SJSA1 (cell line): ENCODE results near the gene MAFF. TPM values are rescaled to one million over a fixed set of nuclear protein-coding genes. Genes with fewer than 3 reads are reported as not detected.
"Not testable (repeated sequence)": the region's sequence is repeated elsewhere in the genome, so short reads cannot be mapped to it uniquely, and the experiment has no call there.

Experiments
- DNase-seq, 2 experiments: peaks; one replicate each; pipeline ENCODE4 v3.0.0-alpha.2; 2015 to 2020; ENCODE audit warnings: low spot score in 2 of 2, low read depth in 1 of 2
- H3K27ac ChIP-seq: fragments of 250-450 bp; sonication (Bioruptor Pico); 2 replicates; pipeline ENCODE4 v1.5.1; 2020; ENCODE audit warnings: mild to moderate bottlenecking, moderate library complexity
- H3K27me3 ChIP-seq: fragments of 250-450 bp; sonication (Bioruptor Pico); replicated peaks from 2 replicates; pipeline ENCODE4 v1.5.1; 2020; ENCODE audit warnings: mild to moderate bottlenecking, moderate library complexity
- H3K36me3 ChIP-seq: fragments of 250-450 bp; sonication (Bioruptor Pico); 2 replicates; pipeline ENCODE4 v1.5.1; 2020; ENCODE audit warnings: mild to moderate bottlenecking
- H3K4me1 ChIP-seq: fragments of 250-450 bp; sonication (Bioruptor Pico); replicated peaks from 2 replicates; pipeline ENCODE4 v1.6.1; 2021; ENCODE audit warnings: mild to moderate bottlenecking
- H3K4me3 ChIP-seq: fragments of 250-450 bp; sonication (Bioruptor Pico); 2 replicates; pipeline ENCODE4 v1.5.1; 2020; ENCODE audit warnings: mild to moderate bottlenecking
- H3K9me3 ChIP-seq: fragments of 250-450 bp; sonication (Bioruptor Pico); replicated peaks from 2 replicates; pipeline ENCODE4 v1.5.1; 2020; ENCODE audit warnings: mild to moderate bottlenecking
- total RNA-seq: library from RNA; depleted of rRNA; stranded (reverse); fragments of >200 nt; shearing (Covaris generic); gene quantifications from 2 replicates; pipeline ENCODE4 v1.2.3, GENCODE V29; 2014

MAFF gene
- total RNA-seq, 1 experiment from 2014 or later, result 52.1 TPM

GRCh38 chr22:38232196-38232595 lies 30.4 kb downstream of the MAFF start:
- Histone ChIP-seq H3K9me3 (no peaks in the 10 kb centered on the region), H3K36me3 (peaks cover 78% of the 10 kb centered on the region), H3K27ac (no peak overlapping the region), H3K4me1 (peaks cover 29% of the 10 kb centered on the region), H3K27me3 (no peaks in the 10 kb centered on the region), H3K4me3 (no peak overlapping the region)
- no peak for DNase-seq

DNA sequence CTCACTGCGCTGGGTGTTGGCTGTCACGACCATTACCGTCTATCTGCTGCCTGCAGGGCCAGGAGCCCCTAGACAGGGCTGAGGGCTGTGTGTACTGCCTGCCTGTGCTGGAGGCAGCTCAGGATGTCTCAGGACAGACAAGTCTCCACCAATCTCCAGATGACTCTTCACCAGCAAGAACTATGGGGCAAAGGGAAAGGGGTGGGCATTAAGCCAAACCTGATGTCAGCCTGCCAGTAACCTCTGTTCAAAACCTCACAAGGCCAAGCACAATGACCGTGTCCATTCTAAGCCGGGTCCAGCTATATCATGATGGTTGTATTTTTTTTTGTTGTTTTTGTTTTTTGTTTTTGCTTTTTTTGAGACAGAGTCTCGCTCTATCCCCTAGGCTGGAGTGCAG lies 31.6 kb downstream of the MAFF start:
- Histone ChIP-seq H3K27me3 (no peaks in the 10 kb centered on the region), H3K36me3 (peaks cover 73% of the 10 kb centered on the region), H3K4me3 (no peak overlapping the region), H3K4me1 (peaks cover 20% of the 10 kb centered on the region), H3K9me3 (no peaks in the 10 kb centered on the region), H3K27ac (no peak overlapping the region)
- DNase-seq, result no peak

DNA sequence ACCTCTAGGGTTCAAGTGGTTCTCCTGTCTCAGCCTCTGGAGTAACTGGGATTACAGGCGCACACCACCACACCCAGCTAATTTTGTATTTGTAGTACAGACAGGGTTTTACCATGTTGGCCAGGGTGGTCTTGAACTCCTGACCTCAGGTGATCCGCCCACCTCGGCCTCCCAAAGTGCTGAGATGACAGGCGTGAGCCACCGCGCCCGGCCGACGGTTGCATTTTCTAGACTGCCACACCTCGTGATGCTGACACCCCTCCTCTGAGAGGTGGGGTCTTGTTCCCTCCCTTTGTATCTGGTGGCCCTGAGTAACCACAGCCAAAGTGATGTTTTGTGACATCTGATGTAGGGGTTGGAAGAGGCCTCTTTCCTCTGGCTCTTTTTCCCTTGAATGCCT lies 32.1 kb downstream of the MAFF start:
- H3K27me3 ChIP-seq, DNase-seq, H3K4me3 ChIP-seq, H3K9me3 ChIP-seq, H3K27ac ChIP-seq: not testable (repeated sequence)
- Histone ChIP-seq H3K36me3 (peaks cover 75% of the 10 kb centered on the region), H3K4me1 (peaks cover 21% of the 10 kb centered on the region)

GRCh38 chr22:38235240-38235850 lies 33.6 kb downstream of the MAFF start:
- H3K4me1 ChIP-seq, result peaks cover 28% of the 10 kb centered on the region
- H3K4me3 ChIP-seq, result no peak overlapping the region
- no peak overlapping the region for H3K27ac ChIP-seq
- H3K36me3 ChIP-seq, result peaks cover 76% of the 10 kb centered on the region
- H3K27me3 ChIP-seq, result no peaks in the 10 kb centered on the region
- DNase-seq, result no peak
- no peaks in the 10 kb centered on the region for H3K9me3 ChIP-seq

DNA sequence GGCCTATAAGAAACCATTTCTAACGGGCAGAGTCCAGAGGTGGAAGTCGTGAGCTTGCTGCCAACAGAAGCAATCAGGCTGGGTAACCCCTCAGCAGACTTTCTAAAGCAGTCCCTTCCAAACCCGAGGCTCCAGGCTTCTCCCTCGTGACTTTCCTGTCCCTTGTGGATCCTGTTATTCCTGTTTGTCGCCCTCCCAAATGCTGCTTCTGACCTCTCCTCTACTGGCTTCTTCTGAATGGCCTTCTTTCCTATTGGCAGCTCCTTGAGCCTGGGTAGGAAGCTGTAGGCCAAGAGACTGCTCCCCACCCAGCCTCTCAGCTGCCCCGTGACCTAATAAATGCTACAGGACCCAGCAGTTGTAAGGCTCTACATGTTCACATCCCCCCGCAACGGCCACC lies 35.0 kb downstream of the MAFF start:
- no peaks in the 10 kb centered on the region for H3K27me3 ChIP-seq
- H3K4me1 ChIP-seq, result peaks cover 35% of the 10 kb centered on the region
- no peak overlapping the region for H3K4me3 ChIP-seq
- H3K36me3 ChIP-seq, result peaks cover 62% of the 10 kb centered on the region
- no peak for DNase-seq
- no peaks in the 10 kb centered on the region for H3K9me3 ChIP-seq
- H3K27ac ChIP-seq, result no peak overlapping the region

GRCh38 chr22:38238519-38239071 lies 36.8 kb downstream of the MAFF start:
- Histone ChIP-seq H3K27ac (peak overlapping the region; percentile 91), H3K27me3 (no peaks in the 10 kb centered on the region), H3K4me3 (no peak overlapping the region), H3K9me3 (no peaks in the 10 kb centered on the region), H3K4me1 (peaks cover 48% of the 10 kb centered on the region), H3K36me3 (peaks cover 59% of the 10 kb centered on the region)
- no peak for DNase-seq

DNA sequence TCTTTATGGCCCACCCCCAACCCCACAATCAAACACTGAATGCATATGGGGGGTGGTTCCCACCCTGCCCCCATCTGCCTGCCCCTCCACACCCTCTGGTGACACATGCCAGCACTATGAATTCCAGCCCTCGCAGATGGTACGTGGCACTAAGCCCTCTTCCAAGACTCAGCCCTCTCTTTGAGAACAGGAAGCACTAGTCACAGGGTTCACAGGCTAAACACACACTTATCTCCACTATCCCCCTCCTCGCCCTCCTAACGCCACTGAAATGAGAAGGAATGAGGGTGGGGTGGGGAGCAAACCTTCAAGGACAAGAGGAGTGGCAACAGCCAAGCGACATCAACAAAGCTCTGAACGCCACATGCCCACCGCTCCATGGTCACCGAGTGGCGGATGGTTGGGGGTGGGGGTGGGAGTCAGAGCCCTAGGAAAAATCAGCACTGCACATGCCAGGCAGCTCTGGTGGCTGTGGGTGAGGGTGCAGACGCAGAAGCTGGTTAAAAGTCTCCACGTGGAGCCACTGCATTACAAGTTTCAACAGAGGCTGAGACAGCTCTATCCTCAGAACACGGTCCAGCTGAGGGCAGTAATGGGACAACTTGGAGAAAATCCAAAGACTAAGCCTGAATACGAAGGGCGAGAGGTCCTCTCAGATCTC lies 37.4 kb downstream of the MAFF start:
- peaks cover 59% of the 10 kb centered on the region for H3K36me3 ChIP-seq
- no peaks in the 10 kb centered on the region for H3K9me3 ChIP-seq
- peak overlapping the region; percentile 91 for H3K27ac ChIP-seq
- H3K4me1 ChIP-seq, result peaks cover 52% of the 10 kb centered on the region
- peak; percentile 91 to 92 for DNase-seq
- no peak overlapping the region for H3K4me3 ChIP-seq
- no peaks in the 10 kb centered on the region for H3K27me3 ChIP-seq

DNA sequence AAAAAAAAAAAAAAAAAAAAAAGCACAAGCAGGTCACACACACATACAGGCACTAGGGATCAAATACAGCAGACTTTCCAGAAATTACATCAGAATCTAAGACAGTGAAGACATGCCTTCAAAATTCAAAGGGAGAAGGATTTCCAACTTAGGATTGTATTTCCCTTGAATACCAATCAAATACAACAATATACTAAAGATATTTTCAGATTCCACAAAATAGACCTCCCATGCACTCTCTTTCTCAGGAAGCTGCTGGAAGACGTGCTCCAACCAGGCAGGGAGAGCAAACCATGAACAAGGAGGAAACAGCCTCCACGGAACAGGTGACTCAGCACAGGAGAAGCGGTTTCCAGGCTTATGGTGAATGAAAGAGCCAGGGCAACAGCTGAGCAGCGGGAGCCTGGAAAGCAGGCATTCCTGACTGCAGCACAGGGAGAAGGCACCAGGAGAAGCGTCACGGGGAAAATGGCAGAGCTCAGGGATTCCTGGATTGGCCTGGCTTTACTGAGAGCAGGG lies 39.0 kb downstream of the MAFF start:
- peaks cover 52% of the 10 kb centered on the region for H3K4me1 ChIP-seq
- no peak overlapping the region for H3K4me3 ChIP-seq
- peak overlapping the region; percentile 91 for H3K27ac ChIP-seq
- DNase-seq, result peak; percentile 92
- no peaks in the 10 kb centered on the region for H3K27me3 ChIP-seq
- no peaks in the 10 kb centered on the region for H3K9me3 ChIP-seq
- peaks cover 50% of the 10 kb centered on the region for H3K36me3 ChIP-seq

DNA sequence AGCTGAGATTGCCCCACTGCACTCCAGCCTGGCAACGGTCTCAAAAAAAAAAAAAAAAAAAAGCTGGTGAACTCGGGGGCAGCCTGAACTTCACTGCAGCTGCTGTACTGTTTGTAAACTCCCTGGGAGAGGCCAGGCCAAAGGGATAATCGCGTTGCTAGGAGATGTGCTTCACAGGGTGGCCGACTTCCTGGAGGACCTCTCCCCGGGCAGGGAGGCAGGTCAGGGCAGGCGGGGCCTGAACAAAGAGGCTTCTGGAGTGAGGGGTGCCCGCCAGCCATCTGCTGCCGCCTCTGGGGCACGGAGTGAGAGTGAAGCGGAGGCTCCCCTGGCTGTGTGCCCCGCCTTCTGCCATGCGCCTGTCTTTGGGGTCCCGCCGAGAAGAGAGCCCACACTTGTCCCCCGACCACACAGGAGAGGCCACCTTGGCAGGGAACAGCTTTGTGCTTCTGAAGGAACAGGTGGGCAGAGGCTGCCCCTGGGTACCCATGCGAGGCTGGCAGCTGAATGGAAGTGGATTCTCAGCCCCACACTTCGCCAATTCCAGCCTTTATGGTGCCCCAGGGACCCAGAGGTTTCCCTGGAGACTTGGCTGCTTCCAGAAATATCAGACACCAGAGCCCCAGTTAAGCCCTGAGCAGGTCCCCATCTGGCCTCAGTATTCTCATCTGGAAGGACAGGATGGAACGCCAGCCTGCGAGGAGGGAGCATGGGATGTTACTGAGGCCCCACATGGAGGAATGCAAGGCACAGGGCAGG lies 41.4 kb downstream of the MAFF start:
- peak; percentile 44 to 67 for DNase-seq
- Histone ChIP-seq H3K4me3 (no peak overlapping the region), H3K27me3 (no peaks in the 10 kb centered on the region), H3K36me3 (peaks cover 52% of the 10 kb centered on the region), H3K27ac (no peak overlapping the region), H3K4me1 (peaks cover 51% of the 10 kb centered on the region), H3K9me3 (no peaks in the 10 kb centered on the region)

GRCh38 chr22:38244106-38244505 lies 42.3 kb downstream of the MAFF start:
- no peak for DNase-seq
- H3K27me3 ChIP-seq, result no peaks in the 10 kb centered on the region
- peaks cover 42% of the 10 kb centered on the region for H3K4me1 ChIP-seq
- no peaks in the 10 kb centered on the region for H3K9me3 ChIP-seq
- no peak overlapping the region for H3K27ac ChIP-seq
- no peak overlapping the region for H3K4me3 ChIP-seq
- peaks cover 47% of the 10 kb centered on the region for H3K36me3 ChIP-seq

DNA sequence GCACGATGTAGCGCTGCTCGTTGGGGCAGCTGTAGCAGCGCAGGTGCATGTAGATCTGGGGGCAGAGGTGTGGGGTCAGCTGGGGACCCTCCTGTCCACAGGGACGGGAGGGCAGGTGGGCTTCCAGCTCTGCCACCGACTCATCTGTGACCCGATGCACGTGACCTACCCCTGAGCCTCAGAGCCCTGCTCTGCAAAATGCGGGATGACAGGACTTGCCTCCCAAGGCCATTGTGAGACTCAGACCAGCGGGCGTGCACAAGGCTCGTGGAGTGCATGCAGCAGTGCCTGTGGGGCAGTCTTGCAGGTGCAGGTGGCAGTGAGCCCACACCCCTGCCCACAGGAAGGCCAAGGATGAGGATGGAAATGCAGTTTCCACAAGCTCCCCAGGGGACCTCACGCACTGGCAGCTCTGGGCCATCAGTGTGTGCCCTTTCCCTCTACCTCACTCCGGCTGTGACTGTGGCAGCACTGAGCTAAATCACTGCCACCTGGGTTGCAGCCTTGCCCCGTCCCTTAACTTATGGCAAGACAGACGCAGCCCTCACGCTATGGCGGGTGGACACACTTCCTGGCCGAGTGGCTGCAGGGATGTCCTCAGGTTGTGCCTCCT lies 44.4 kb downstream of the MAFF start:
- H3K9me3 ChIP-seq, result no peaks in the 10 kb centered on the region; the same call in 1 of the 2 replicates
- no peak overlapping the region for H3K27ac ChIP-seq
- no peaks in the 10 kb centered on the region for H3K27me3 ChIP-seq
- H3K4me3 ChIP-seq, result no peak overlapping the region
- H3K4me1 ChIP-seq, result peaks cover 22% of the 10 kb centered on the region
- peaks cover 54% of the 10 kb centered on the region for H3K36me3 ChIP-seq
- no peak for DNase-seq

DNA sequence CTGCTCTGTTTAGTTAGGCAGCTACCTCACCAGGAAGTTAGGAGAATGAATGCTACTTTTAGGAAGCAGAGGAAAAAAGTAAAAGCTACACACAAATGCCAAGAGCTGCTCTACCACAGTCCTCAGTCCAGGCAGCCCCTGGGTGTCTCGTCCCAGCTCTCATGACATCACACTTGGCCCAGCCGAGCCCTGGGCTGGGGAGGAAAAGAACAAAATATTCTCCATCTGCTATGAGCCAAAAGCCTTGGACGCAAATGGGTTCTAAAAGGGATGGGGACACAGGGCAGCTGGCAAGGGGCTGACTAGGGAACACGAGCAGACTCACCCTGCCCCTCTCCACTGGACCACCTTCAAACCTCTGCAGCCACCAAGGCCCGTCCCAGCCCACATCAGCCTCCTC lies 44.9 kb downstream of the MAFF start:
- H3K9me3 ChIP-seq, result no peaks in the 10 kb centered on the region; the same call in 1 of the 2 replicates
- H3K27ac ChIP-seq, result no peak overlapping the region
- no peak overlapping the region for H3K4me3 ChIP-seq
- peaks cover 17% of the 10 kb centered on the region for H3K4me1 ChIP-seq
- H3K27me3 ChIP-seq, result no peaks in the 10 kb centered on the region
- DNase-seq, result no peak
- H3K36me3 ChIP-seq, result peaks cover 54% of the 10 kb centered on the region

DNA sequence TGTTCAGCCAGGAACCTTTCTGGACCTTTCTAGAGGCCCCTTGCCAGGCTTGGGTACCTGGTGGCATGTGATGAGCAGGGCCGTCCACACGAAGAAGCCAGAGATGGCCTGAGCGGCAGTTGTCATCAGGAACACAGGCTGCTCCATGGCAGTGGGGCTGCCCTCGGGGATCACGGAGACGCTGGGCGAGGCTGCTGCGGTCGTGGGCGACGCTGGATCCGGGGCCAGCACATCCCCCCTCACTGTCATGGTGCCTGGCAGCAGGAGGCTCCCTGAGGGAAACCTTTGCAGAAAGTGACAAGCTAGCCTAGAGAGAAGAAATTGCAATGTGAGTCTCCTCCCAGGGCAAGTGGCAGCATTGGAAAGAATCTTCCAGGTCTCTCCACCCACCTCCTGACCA lies 45.9 kb downstream of the MAFF start:
- DNase-seq, result no peak
- peaks cover 50% of the 10 kb centered on the region for H3K36me3 ChIP-seq
- no peaks in the 10 kb centered on the region for H3K27me3 ChIP-seq
- H3K9me3 ChIP-seq, result no peaks in the 10 kb centered on the region; the same call in 1 of the 2 replicates
- no peak overlapping the region for H3K27ac ChIP-seq
- H3K4me3 ChIP-seq, result no peak overlapping the region
- peaks cover 13% of the 10 kb centered on the region for H3K4me1 ChIP-seq
